GM21360 (cell line): ENCODE results near the gene FCN2.

Experiments used
- ATAC-seq: cut with Tn5 transposase; IDR thresholded peaks from one replicate; pipeline ENCODE4 v1.9.1; 2021; ENCODE audit warnings: mild to moderate bottlenecking, moderate library complexity; ENCODE audit not compliant: unreplicated experiment

The FCN2 gene

GRCh38 chr9:134886413-134886913, 5.9 kb downstream of the FCN2 start:
- ATAC-seq: no peak

DNA sequence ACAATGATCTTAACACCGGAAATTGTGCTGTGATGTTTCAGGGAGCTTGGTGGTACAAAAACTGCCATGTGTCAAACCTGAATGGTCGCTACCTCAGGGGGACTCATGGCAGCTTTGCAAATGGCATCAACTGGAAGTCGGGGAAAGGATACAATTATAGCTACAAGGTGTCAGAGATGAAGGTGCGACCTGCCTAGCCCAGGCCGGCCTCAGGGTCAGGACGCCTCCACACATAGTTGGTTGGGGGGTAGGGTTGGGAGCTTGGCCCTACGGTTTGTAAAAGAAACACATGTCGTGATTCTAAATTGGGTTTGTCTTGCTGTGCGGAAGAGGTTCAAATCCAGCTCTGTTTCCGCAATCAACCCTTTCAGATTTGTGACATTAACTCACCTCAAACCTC, 6.6 kb downstream of the FCN2 start:
- no peak for ATAC-seq

DNA sequence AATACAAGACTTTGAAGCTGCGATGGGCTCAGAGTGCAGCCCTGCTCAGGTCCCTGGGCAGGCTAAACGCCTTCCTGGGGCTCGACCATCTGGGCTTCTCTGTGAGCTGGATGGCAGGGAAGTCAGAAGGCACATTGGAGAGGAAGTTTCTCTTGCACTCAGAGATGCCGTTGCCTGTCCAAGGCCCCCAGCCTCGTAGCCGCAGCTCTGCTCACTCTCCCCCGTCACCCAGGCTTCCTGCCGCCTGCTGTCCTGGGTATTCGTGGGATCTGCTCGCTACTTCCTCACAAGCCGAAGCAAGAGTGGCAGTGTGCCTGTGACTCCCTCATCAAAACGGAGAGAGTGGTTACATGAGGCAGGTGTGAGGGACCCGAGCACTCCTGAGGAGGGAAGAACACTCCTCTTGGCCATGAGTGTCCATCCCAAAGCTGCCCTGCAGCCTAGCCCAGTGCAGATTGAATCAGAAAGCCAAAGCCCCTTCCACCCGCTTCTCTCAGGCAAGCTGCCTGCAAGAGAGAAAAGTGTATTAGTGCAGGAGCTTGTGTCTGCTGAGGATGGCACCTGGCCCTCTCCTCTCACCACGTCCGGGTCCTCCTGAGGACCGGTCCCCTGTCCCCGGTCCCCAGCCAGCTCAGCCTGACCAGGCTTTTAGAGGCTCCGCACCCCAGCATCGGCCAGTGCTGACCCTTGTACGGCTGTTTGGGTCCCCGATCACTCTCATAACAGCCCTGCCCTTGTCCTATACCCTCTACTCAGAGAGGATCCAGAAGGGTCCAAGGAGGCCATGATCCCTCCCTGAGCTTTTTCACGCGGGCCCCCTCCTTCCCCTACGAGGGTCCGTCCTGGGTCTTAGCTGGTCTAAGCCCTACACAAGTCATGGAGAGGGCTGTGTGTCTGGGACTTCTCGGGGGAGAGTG, 7.3 kb downstream of the FCN2 start:
- no peak for ATAC-seq

DNA sequence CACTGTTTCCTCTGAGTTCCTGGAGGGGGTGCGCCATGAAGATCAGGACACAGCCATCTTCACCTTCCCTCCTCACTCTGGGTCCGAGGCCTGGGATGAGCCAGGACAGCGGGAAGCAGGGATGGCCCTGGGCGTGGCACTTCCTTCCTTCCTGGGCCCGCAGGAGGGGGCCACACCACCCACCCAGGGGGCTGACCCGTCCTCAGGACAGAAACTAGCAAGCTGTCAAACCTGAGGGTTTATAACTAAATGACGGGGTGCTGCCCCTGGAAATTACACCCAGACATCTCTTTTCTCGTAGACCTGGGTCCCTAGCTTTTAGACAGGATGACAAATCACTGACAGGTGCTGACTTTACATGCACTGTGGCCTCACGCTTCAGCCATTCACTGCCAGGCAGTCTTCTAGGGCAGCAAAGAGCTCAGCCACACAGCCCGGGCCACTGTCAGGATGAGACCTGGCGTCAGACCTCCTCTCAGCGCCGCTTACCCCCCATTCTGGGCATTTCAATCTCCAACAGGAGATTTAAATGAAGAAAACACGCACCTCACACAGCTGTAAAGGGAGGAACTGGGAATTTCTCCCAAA, 8.1 kb downstream of the FCN2 start:
- ATAC-seq: no peak

DNA sequence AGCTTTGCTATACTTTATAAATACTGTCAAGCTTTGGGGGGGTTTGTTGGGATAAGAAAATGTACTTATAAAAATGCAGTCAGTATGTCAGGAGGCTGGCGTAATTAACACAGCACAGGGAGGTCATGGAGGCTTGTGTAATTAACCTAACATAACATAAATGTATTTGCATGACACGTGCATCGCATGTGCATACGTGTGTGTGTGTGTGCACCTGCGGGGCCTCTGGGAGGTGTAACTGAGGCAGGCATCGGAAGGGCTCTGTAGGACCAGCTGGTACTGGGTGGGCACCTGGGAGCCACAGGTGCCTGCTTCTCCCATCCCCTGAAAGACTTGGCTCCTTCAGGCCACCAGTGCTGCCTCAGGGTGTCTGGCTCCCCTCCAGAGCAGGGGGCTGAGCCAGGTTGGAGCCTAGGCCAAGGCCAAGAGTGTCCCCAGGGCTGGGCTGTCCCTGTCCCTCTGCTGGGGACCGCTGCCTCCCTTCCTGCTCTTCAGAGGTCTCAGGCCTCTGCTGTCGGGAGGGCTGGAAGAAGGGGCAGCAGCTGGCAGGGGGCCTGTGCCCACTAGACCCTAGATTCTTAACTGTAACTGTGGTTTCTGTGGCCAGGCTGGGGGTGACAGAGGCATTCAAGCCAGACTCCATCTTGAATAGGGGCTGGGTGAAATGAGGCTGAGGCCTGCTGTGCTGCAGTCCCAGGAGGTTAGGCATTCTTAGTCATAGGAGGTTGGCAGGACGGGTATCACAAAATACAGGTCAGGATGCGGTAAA, 9.0 kb downstream of the FCN2 start:
- ATAC-seq: no peak

DNA sequence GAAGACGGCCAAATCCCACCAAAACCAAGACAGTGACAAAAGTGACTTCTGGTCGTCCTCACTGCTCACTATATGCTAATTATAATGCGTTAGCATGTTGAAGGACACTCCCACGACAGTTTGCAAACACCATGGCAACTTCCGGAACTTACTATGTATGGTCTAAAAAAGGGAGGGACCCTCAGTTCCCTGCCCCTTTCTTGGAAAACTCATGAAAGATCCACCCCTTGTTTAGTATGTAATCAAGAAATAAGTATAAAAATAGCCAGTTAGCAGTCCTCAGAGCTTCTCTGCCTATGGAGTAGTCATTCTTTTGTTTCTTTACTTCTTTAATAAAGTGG, 9.5 kb downstream of the FCN2 start:
- ATAC-seq: no peak

- ATAC-seq: no peak
Measured at GRCh38 chr9:134891053-134891452, 10.4 kb downstream of the FCN2 start.

DNA sequence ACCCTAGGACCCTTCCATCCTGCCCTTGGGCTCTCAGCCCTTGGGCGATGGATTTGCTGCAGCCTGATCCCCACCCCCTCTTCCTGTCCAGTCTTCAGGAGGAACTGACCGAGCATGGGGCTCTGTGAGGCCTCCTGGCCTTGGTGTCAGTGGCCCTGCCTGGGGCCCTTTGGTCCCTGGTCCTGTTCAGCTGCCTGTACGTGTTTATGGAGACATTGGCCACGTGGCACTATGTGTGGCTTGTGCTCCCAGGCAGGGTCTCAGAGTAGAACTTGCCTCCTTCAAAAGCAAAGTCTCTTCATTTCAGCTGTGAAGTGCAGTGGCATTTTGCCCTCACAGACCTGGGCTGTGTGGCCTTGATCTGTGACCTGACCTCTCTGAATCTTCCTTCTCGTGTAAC, 11.1 kb downstream of the FCN2 start:
- no peak for ATAC-seq

- no peak for ATAC-seq
Measured at GRCh38 chr9:134892221-134892620, 11.6 kb downstream of the FCN2 start.

DNA sequence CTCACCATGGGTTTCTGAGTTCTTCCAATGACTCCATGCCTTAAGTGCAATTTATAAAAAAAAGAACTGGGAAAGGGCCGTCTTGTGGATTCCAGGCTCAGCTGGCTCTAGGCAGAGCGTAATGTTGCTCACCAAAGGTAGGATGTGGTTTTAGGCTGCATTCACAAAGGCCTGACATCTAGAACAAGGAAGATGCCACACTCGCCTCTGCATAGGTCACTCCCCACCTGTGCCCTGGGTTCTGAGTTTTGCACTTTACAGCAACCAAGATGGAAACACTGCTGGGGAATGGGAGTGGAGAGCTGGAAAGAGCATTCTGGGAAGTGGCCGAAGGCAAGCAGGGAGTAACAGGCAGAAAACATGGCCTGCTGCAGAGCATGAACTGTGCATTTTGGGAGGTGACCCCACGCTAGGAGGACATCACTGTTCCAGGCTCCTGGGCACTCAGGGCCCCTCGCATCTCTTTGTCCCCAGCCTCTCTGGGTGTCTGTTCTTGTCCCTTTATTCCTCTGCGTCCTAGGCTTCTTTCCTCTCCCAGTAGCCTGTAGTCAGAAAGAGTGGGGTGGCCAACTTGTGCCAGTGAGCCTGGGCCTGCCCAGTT, 12.3 kb downstream of the FCN2 start:
- ATAC-seq: no peak

DNA sequence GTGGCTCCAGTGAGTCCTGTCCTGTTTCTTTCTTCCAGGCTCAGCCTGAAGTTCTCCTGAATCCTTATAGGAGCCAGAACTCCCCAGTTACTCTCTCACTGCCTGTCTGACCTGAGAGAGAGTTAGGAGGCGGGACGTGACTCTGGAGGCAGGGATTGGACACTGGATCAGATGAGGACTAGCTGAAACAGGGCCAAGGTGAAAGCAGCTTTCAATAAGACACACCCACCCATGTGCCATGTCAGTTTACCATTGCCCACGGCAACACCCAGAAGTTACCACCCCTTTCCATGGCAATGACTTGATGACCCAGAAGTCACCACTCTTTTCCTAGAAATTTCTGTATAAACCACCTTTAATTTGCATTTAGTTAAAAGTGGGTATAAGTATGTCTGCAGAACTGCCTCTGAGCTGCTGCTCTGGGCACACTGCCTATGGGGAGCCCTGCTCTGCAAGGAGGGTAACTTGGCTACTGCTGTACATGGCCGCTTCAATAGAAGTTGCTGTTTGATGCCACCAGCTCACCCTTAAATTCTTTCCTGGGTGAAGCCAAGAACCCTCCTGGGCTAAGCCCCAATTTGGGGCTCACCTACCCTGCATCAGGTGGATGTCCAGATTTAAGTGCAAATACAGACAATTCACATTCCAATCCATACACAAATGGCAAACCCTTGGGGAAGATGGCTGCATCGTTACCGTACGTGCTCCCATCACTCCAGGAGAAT, 13.7 kb downstream of the FCN2 start:
- no peak for ATAC-seq

DNA sequence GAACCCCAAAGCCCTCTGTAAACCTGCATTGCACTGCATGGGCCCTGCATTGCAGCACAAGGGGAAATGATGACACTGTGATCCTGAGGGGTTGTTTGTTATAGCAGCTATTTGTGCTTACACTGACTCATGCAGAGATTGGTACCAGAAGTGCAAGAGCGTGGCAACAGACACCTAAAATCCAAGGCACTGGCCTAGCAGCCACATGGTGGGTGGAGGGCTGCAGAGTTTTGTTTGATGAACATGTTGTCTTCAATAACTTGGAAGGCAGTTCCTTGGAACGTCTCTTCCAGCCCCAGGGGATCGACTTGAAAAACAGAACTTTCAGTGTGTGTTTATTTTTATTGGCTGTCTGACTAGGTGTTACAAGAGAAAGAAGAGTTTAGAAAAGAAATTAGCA, 14.5 kb downstream of the FCN2 start:
- no peak for ATAC-seq

DNA sequence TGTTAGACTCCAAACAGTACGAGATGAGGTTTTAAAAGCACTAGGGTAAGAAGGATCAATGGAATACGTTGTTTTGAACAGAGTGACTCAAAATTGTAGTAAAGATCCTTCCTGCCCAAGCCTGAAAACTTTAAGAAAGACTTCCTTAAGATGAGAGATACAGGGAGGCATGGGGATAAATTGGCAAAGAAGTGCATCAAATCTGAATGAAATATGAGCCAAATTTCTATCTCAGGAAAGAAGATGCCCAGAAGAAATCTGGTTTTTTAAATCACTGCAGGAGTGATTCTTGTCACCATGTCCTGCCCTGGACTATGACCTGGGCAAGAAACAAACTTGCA, 14.9 kb downstream of the FCN2 start:
- no peak for ATAC-seq

GRCh38 chr9:134895908-134896833, 15.6 kb downstream of the FCN2 start:
- no peak for ATAC-seq

DNA sequence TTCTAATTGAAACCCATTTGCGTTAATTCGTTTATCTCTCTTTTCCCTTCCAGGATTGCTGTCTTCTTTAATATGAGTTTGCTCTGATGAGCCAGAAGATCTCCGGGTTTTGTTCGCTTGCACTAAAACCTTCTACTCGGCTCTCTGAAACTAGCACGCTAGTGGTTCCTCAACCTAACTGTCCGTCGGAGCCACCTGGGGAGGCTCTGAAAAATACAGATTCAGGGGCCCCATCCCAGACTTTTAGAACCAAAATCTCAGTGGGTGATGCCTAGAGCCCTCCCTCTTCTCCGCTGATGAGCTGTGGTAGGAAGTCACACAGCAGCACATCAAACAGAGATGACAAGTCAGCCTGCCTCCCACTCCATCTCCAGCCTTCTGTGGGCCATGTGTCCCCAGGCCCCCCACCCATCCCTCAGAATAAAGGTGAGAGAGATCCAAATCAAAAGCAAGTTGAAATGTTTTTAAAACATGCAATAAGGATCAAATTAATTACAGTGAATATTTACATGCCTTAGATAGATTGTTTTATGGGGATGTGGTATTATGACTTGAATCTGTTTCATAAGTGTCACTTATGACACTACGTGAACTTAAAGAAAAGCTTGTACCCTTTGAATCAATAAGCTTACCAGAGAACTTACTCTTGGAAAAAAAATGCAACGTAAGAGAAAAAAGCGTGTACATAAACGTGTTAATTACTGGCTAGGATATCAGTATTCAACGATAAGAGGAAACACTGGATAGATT, 16.4 kb downstream of the FCN2 start:
- no peak for ATAC-seq

DNA sequence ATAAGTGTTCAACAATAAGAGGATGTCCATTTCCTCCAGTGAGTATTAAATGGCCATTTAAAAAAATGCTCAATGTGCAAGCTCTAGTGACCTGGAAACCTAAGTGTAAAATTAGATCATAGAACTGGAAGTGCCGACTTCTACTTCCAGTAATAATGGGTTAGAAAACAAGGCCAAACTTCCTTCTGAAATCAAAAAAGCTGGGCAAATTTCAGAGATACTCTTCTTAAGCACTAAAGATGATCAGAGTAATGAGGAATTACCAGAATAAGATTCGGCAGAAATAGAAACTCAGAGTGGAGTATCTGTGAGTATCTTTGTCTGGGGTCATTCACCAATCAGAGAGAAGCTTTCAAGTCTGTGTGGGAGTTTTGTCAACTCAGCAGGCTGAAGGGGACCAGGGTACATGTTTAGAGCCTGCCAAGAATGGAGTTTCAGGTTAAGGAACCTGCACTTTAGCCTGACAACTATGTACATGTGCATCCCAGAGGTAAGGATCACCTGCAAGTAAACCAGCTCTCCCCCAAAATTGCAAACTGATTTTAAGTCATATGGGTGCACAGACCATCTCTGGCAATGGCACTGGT, 17.1 kb downstream of the FCN2 start:
- no peak for ATAC-seq

DNA sequence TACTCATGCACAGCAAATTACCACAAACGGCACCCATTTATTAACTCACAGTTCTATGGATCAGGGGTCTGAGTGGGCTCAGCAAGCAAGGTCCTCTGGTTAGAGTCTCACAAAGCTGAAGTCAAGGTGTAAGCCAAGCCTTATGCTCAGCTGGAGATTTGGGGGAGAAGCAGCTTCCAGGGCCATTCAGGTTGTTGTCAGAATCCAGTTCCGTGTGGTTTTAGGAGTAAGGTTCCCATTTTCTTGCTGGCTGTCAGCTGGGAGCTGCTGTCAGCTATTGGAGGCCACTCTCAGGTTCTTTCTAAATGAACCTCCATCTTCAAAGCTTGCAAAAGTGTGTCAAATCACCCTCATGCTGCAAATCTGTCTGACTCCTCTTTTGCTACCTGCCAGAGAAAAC, 17.7 kb downstream of the FCN2 start:
- ATAC-seq: no peak

- ATAC-seq: no peak
Measured at GRCh38 chr9:134899168-134899567, 18.6 kb downstream of the FCN2 start.

DNA sequence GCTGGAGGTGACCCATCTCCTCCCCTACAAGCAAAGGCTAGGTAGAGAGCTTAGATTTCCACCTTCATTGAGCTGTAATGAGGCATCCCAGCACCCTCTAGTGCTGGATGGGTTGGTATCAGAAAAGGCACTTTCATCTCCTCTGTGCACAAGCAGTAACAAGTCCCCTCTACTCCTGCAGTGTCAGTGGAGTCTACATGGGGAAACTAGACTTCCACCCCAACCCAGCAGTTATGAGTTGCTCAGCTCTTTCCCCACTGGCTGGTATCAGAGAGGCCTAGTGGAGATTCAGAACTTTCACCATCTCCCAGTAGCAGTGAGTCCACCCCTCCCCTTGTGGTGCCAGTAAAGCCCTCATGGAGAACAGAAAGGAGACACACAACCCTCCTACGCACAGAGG, 19.2 kb downstream of the FCN2 start:
- no peak for ATAC-seq
